ENCODE results near the gene SDCBP2. TPM values are rescaled to one million over a fixed set of nuclear protein-coding genes. Genes with fewer than 3 reads are reported as not detected.
A peak's percentile ranks its signal among the peaks of the same experiment; 100 is the strongest.

SDCBP2 gene
- polyA plus RNA-seq, 1 of the 3 experiments (the other 2 are of a cell fraction) = 3.0 TPM

GRCh38 chr20:1326031-1326930 lies 2.7 kb downstream of the SDCBP2 start:
- Histone ChIP-seq H3K36me3 (replicated peaks in 1 of 2; ENCODE audit: control insufficient read depth in 1 of 2, insufficient read depth in 2 of 2, low read length in 1 of 2) (no peaks in the 10 kb centered on the region), H3K4me3 (ENCODE audit: low read depth in 2 of 2, low read length in 1 of 2) (peak overlapping the region; percentile 87 to 97), H3K9ac (peak overlapping the region; percentile 99), H2AFZ (ENCODE audit: low read depth) (no peak overlapping the region), H4K20me1 (ENCODE audit: insufficient read depth) (peaks cover 7% of the 10 kb centered on the region; the same call in 1 of the 2 replicates), H3K4me1 (ENCODE audit: control insufficient read depth in 1 of 2, insufficient read depth in 2 of 2, low read depth in 1 of 2, low read length in 1 of 2) (peaks cover 32 to 39% of the 10 kb centered on the region in 2 experiments), H3K79me2 (ENCODE audit: insufficient read depth) (peaks cover 58% of the 10 kb centered on the region), H3K27me3 (ENCODE audit: insufficient read depth) (no peaks in the 10 kb centered on the region), H3K9me3 (no peaks in the 10 kb centered on the region), H3F3A (replicated peaks; ENCODE audit: insufficient read depth) (peaks cover 17% of the 10 kb centered on the region), H3K27ac (ENCODE audit: low read depth in 2 of 2, low read length in 1 of 2) (peak overlapping the region; percentile 94 to 98), H3K9me2 (no peaks in the 10 kb centered on the region), H3K4me2 (peak overlapping the region; percentile 89)
- CTCF ChIA-PET = interaction anchor here (1.5 to 2.0 kb wide), 3 partner anchors 13 to 111 kb away, joined by 4 to 11 read pairs (median 4); no protein-coding TSS in a partner anchor
- WGBS (ENCODE audit: low lambda C conversion rate) = 17% methylated on average over 10 of the region's 10 CpGs
- no peak for DNase-seq
- no peak for TF ChIP-seq MXI1 (IDR thresholded peaks at IDR 0.05; ENCODE audit: low read depth, low read length)
- no peak for TF ChIP-seq IRF3 (IDR thresholded peaks at IDR 0.05; ENCODE audit: low read depth, low read length)
- no peak for TF ChIP-seq RFX5 (IDR thresholded peaks at IDR 0.05; ENCODE audit: low read length)
- no peak for TF ChIP-seq POLR2AphosphoS5 (IDR thresholded peaks at IDR 0.05; ENCODE audit: low read depth, low read length)
- no peak for TF ChIP-seq RCOR1 (IDR thresholded peaks at IDR 0.05; ENCODE audit: low read length)
- no peak for TF ChIP-seq JUND (IDR thresholded peaks at IDR 0.05)
- TF ChIP-seq REST (IDR thresholded peaks at IDR 0.05; ENCODE audit: low read depth, low read length) = no peak
- TF ChIP-seq GATA2 (CRISPR knock-in tag; IDR thresholded peaks at IDR 0.05) = no peak
- TF ChIP-seq MAX (IDR thresholded peaks at IDR 0.05; ENCODE audit: low read depth) = no peak
- no peak for TF ChIP-seq ELF1 (IDR thresholded peaks at IDR 0.05)
- TF ChIP-seq ZBTB33 (IDR thresholded peaks at IDR 0.05; ENCODE audit: borderline replicate concordance, low read depth) = no peak
- TF ChIP-seq SIN3A (IDR thresholded peaks at IDR 0.05; ENCODE audit: borderline replicate concordance, low read depth, low read length) = no peak
- no peak for TF ChIP-seq FOXM1 (IDR thresholded peaks at IDR 0.05; ENCODE audit: low read depth)
- TF ChIP-seq SMC3 (IDR thresholded peaks at IDR 0.05; ENCODE audit: low read depth, low read length) = no peak
- no peak for TF ChIP-seq USF2 (IDR thresholded peaks at IDR 0.05; ENCODE audit: borderline replicate concordance, low read depth, low read length)
- no peak for TF ChIP-seq EZH2phosphoT487 (IDR thresholded peaks at IDR 0.05; ENCODE audit: borderline replicate concordance, low read depth)
- TF ChIP-seq NRF1 (IDR thresholded peaks at IDR 0.05; ENCODE audit: low read depth, low read length) = no peak
- TF ChIP-seq NFIC (IDR thresholded peaks at IDR 0.05; ENCODE audit: borderline replicate concordance) = no peak
- no peak for TF ChIP-seq MEF2A (IDR thresholded peaks at IDR 0.05; ENCODE audit: borderline replicate concordance, low read depth)
- TF ChIP-seq TCF12 (IDR thresholded peaks at IDR 0.05) = no peak
- POLR2A ChIA-PET = interaction anchor here (1.3 kb wide), 1 partner anchor 66 kb away, joined by 8 read pairs; no protein-coding TSS in a partner anchor
